HG02678 (cell line): Measurements from ENCODE around the gene CLASRP.
"Not testable (repeated sequence)": the region's sequence is repeated elsewhere in the genome, so short reads cannot be mapped to it uniquely, and the experiment has no call there.

Source experiments
- ATAC-seq: cut with Tn5 transposase; IDR thresholded peaks from one replicate; pipeline ENCODE4 v1.9.1; 2021; ENCODE audit warnings: mild to moderate bottlenecking, moderate library complexity; ENCODE audit not compliant: unreplicated experiment

The CLASRP gene

GRCh38 chr19:45100201-45100600 lies 61.4 kb downstream of the CLASRP start:
- no peak for ATAC-seq

GRCh38 chr19:45100846-45101252 lies 62.0 kb downstream of the CLASRP start:
- ATAC-seq = no peak

- ATAC-seq = no peak
These were observed 63.0 kb downstream of the CLASRP start for GRCh38 chr19:45101806-45102205.

- no peak for ATAC-seq
These were observed 63.6 kb downstream of the CLASRP start for GRCh38 chr19:45102481-45102880.

GRCh38 chr19:45103156-45103507 lies 64.3 kb downstream of the CLASRP start:
- ATAC-seq = no peak

GRCh38 chr19:45103508-45104319 lies 64.9 kb downstream of the CLASRP start:
- no peak for ATAC-seq

GRCh38 chr19:45104658-45105349 lies 66.0 kb downstream of the CLASRP start:
- no peak for ATAC-seq

- not testable (repeated sequence) for ATAC-seq
These were observed 67.5 kb downstream of the CLASRP start for GRCh38 chr19:45106363-45106762.

GRCh38 chr19:45107621-45108150 lies 68.8 kb downstream of the CLASRP start:
- no peak for ATAC-seq

- no peak for ATAC-seq
These were observed 72.0 kb downstream of the CLASRP start for GRCh38 chr19:45110851-45111266.

- ATAC-seq = no peak
These were observed 73.4 kb downstream of the CLASRP start for GRCh38 chr19:45112111-45112827.

- no peak for ATAC-seq
These were observed 74.8 kb downstream of the CLASRP start for GRCh38 chr19:45113628-45114027.

GRCh38 chr19:45114116-45114515 lies 75.3 kb downstream of the CLASRP start:
- no peak for ATAC-seq

GRCh38 chr19:45115809-45116615 lies 77.2 kb downstream of the CLASRP start:
- no peak for ATAC-seq

GRCh38 chr19:45117167-45117594 lies 78.3 kb downstream of the CLASRP start:
- ATAC-seq = peak; percentile 43

- ATAC-seq = no peak
These were observed 78.8 kb downstream of the CLASRP start for GRCh38 chr19:45117671-45118070.

- no peak for ATAC-seq
These were observed 79.3 kb downstream of the CLASRP start for GRCh38 chr19:45118106-45118505.

GRCh38 chr19:45118591-45119355 lies 79.9 kb downstream of the CLASRP start:
- peak; percentile 59 for ATAC-seq

- no peak for ATAC-seq
These were observed 80.7 kb downstream of the CLASRP start for GRCh38 chr19:45119582-45119981.
